ENCODE results near the gene TSPAN4. TPM values are rescaled to one million over a fixed set of nuclear protein-coding genes. Genes with fewer than 3 reads are reported as not detected.
A peak's percentile ranks its signal among the peaks of the same experiment; 100 is the strongest.

TSPAN4 gene
- total and polyA plus RNA-seq, 8 donors: 10.5 to 116 (median 28.4) TPM

- Histone ChIP-seq H3K36me3 (no peaks in the 10 kb centered on the region), H3K27me3 (no peaks in the 10 kb centered on the region), H3K9me3 (no peaks in the 10 kb centered on the region), H3K4me1 (peaks cover 12 to 28% (median 22%) of the 10 kb centered on the region in 4 donors), H3K4me3 (no peak overlapping the region), H3K27ac (peak overlapping the region; percentile 4 to 62 (median 55))
- TF ChIP-seq POLR2AphosphoS5 (IDR thresholded peaks at IDR 0.05): no peak
- TF ChIP-seq POLR2A (IDR thresholded peaks at IDR 0.05): no peak
- no peak for TF ChIP-seq EP300 (IDR thresholded peaks at IDR 0.05)
- no peak for TF ChIP-seq CTCF (IDR thresholded peaks at IDR 0.05)
- 59 to 74% (median 69%) methylated on average over 3 to 5 of the region's 5 CpGs for WGBS, 5 donors
- no peak for DNase-seq
- intact Hi-C loops (cut with DNase I; ENCODE audit: low total_unique reads): no loop called here
These were observed 71.6 kb downstream of the TSPAN4 start for GRCh38 chr11:914204-914603.

GRCh38 chr11:914747-915501, 72.3 kb downstream of the TSPAN4 start:
- DNase-seq: peak; percentile 46 to 50
- TF ChIP-seq POLR2AphosphoS5 (IDR thresholded peaks at IDR 0.05): no peak
- TF ChIP-seq EP300 (IDR thresholded peaks at IDR 0.05): no peak
- no peak for TF ChIP-seq POLR2A (IDR thresholded peaks at IDR 0.05)
- TF ChIP-seq CTCF (IDR thresholded peaks at IDR 0.05): no peak

More at GRCh38 chr11:914747-915501, 72.3 kb downstream of the TSPAN4 start:
- Histone ChIP-seq H3K9me3 (no peaks in the 10 kb centered on the region), H3K4me3 (no peak overlapping the region), H3K27ac (peak overlapping the region in 4 of 5 donors; percentile 44 to 62 (median 57)), H3K4me1 (peaks cover 6 to 20% (median 16%) of the 10 kb centered on the region in 4 donors), H3K27me3 (no peaks in the 10 kb centered on the region), H3K36me3 (no peaks in the 10 kb centered on the region)
- intact Hi-C loops (cut with DNase I; ENCODE audit: low total_unique reads): no loop called here
- 46 to 73% (median 58%) methylated on average over 18 to 21 of the region's 21 CpGs for WGBS, 5 donors

Small RNA genes within 50 kb of the gene (small RNA-seq; reads per million reads assigned to genes)
- 0 reads per million in 4 donors for gene SNORA52

Other genes with a start within 250 kb of the TSPAN4 start
- gene IRF7, start 226.9 kb upstream of the TSPAN4 start, total RNA-seq: 10 to 100 TPM in 4 of 5 donors, 1 to 10 TPM in 1; 5.7 to 49.1 (median 22.5) TPM
- gene IRF7, start 226.9 kb upstream of the TSPAN4 start, polyA plus RNA-seq: 10 to 100 TPM; 33.0 to 43.8 (median 40.8) TPM
- 10 to 100 TPM in 1 of 5 donors, 1 to 10 TPM in 4; 2.7 to 92.1 (median 5.5) TPM for gene CDHR5, start 217.9 kb upstream of the TSPAN4 start, total RNA-seq
- 1 to 10 TPM in 1 of 3 donors, under 1 TPM in 2; 0.38 to 2.2 (median 0.92) TPM for gene CDHR5, start 217.9 kb upstream of the TSPAN4 start, polyA plus RNA-seq
- gene SCT, start 215.7 kb upstream of the TSPAN4 start, total RNA-seq: 1 to 10 TPM in 1 of 5 donors, not detected in 4; 3.1 TPM
- gene SCT, start 215.7 kb upstream of the TSPAN4 start, polyA plus RNA-seq: under 1 TPM in 1 of 3 donors, not detected in 2; 0.95 TPM
- gene DRD4, start 205.6 kb upstream of the TSPAN4 start, total RNA-seq: not detected
- 1 to 10 TPM in 1 of 3 donors, under 1 TPM in 2; 0.19 to 1.7 (median 0.50) TPM for gene DRD4, start 205.6 kb upstream of the TSPAN4 start, polyA plus RNA-seq
- gene DEAF1, start 147.6 kb upstream of the TSPAN4 start, total RNA-seq: 100 to 1,000 TPM in 1 of 5 donors, 10 to 100 TPM in 4; 12.3 to 111 (median 29.4) TPM
- 10 to 100 TPM; 41.4 to 51.8 (median 45.1) TPM for gene DEAF1, start 147.6 kb upstream of the TSPAN4 start, polyA plus RNA-seq
- 10 to 100 TPM in 4 of 5 donors, 1 to 10 TPM in 1; 4.9 to 46.5 (median 21.5) TPM for gene TMEM80, start 147.0 kb upstream of the TSPAN4 start, total RNA-seq
- 10 to 100 TPM in 2 of 3 donors, 1 to 10 TPM in 1; 9.0 to 30.8 (median 18.1) TPM for gene TMEM80, start 147.0 kb upstream of the TSPAN4 start, polyA plus RNA-seq
- 100 to 1,000 TPM in 4 of 5 donors, 10 to 100 TPM in 1; 45.0 to 617 (median 306) TPM for gene EPS8L2, start 136.6 kb upstream of the TSPAN4 start, total RNA-seq
- gene EPS8L2, start 136.6 kb upstream of the TSPAN4 start, polyA plus RNA-seq: 100 to 1,000 TPM in 1 of 3 donors, 10 to 100 TPM in 2; 91.5 to 190 (median 96.2) TPM
- gene TALDO1, start 95.4 kb upstream of the TSPAN4 start, total RNA-seq: 100 to 1,000 TPM in 4 of 5 donors, 10 to 100 TPM in 1; 85.9 to 258 (median 175) TPM
- gene TALDO1, start 95.4 kb upstream of the TSPAN4 start, polyA plus RNA-seq: 100 to 1,000 TPM; 139 to 214 (median 208) TPM
- gene GATD1, start 65.4 kb upstream of the TSPAN4 start, total RNA-seq: 10 to 100 TPM in 4 of 5 donors, 1 to 10 TPM in 1; 9.9 to 68.1 (median 13.4) TPM
- gene GATD1, start 65.4 kb upstream of the TSPAN4 start, polyA plus RNA-seq: 10 to 100 TPM; 21.0 to 63.2 (median 24.7) TPM
- gene CEND1, start 52.8 kb upstream of the TSPAN4 start, total RNA-seq: not detected
- under 1 TPM in 1 of 3 donors, not detected in 2; 0.23 TPM for gene CEND1, start 52.8 kb upstream of the TSPAN4 start, polyA plus RNA-seq
- 1 to 10 TPM in 4 of 5 donors, not detected in 1; 5.5 to 9.8 (median 7.4) TPM for gene SLC25A22, start 44.6 kb upstream of the TSPAN4 start, total RNA-seq
- 10 to 100 TPM; 10.1 to 11.9 (median 11.8) TPM for gene SLC25A22, start 44.6 kb upstream of the TSPAN4 start, polyA plus RNA-seq
- gene PIDD1, start 37.6 kb upstream of the TSPAN4 start, total RNA-seq: 100 to 1,000 TPM in 1 of 5 donors, 10 to 100 TPM in 3, 1 to 10 TPM in 1; 5.9 to 503 (median 57.1) TPM
- 10 to 100 TPM; 20.5 to 25.6 (median 25.5) TPM for gene PIDD1, start 37.6 kb upstream of the TSPAN4 start, polyA plus RNA-seq
- 1,000 to 10,000 TPM in 1 of 5 donors, 100 to 1,000 TPM in 4; 360 to 5,956 (median 454) TPM for gene RPLP2, start 32.9 kb upstream of the TSPAN4 start, total RNA-seq
- gene RPLP2, start 32.9 kb upstream of the TSPAN4 start, polyA plus RNA-seq: 1,000 to 10,000 TPM; 1,397 to 2,170 (median 1,669) TPM
- 100 to 1,000 TPM in 3 of 5 donors, 10 to 100 TPM in 2; 33.4 to 385 (median 139) TPM for gene PNPLA2, start 23.9 kb upstream of the TSPAN4 start, total RNA-seq
- gene PNPLA2, start 23.9 kb upstream of the TSPAN4 start, polyA plus RNA-seq: 10 to 100 TPM; 41.7 to 85.1 (median 77.8) TPM
- gene CRACR2B, start 14.9 kb upstream of the TSPAN4 start, total RNA-seq: 100 to 1,000 TPM in 4 of 5 donors, 10 to 100 TPM in 1; 12.7 to 556 (median 165) TPM
- gene CRACR2B, start 14.9 kb upstream of the TSPAN4 start, polyA plus RNA-seq: 100 to 1,000 TPM; 105 to 133 (median 119) TPM
- 100 to 1,000 TPM; 103 to 293 (median 157) TPM for gene CD151, start 9.9 kb upstream of the TSPAN4 start, total RNA-seq
- gene CD151, start 9.9 kb upstream of the TSPAN4 start, polyA plus RNA-seq: 100 to 1,000 TPM in 2 of 3 donors, 10 to 100 TPM in 1; 66.7 to 262 (median 206) TPM
- 100 to 1,000 TPM in 1 of 5 donors, 10 to 100 TPM in 4; 13.8 to 407 (median 63.4) TPM for gene POLR2L, start 323 bp upstream of the TSPAN4 start, total RNA-seq
- gene POLR2L, start 323 bp upstream of the TSPAN4 start, polyA plus RNA-seq: 100 to 1,000 TPM; 130 to 160 (median 152) TPM
- gene CHID1, start 68.0 kb downstream of the TSPAN4 start, total RNA-seq: 100 to 1,000 TPM in 1 of 5 donors, 10 to 100 TPM in 4; 35.4 to 121 (median 78.6) TPM
- gene CHID1, start 68.0 kb downstream of the TSPAN4 start, polyA plus RNA-seq: 10 to 100 TPM; 40.9 to 46.4 (median 42.3) TPM
- 100 to 1,000 TPM in 2 of 5 donors, 10 to 100 TPM in 3; 30.3 to 350 (median 64.5) TPM for gene AP2A2, start 83.0 kb downstream of the TSPAN4 start, total RNA-seq
- gene AP2A2, start 83.0 kb downstream of the TSPAN4 start, polyA plus RNA-seq: 10 to 100 TPM; 15.0 to 19.1 (median 18.1) TPM
- 100 to 1,000 TPM in 2 of 5 donors, 10 to 100 TPM in 2, under 1 TPM in 1; 0.29 to 215 (median 84.4) TPM for gene MUC6, start 193.9 kb downstream of the TSPAN4 start, total RNA-seq
- gene MUC6, start 193.9 kb downstream of the TSPAN4 start, polyA plus RNA-seq: 100 to 1,000 TPM in 2 of 3 donors, 10 to 100 TPM in 1; 80.3 to 170 (median 150) TPM
- 1,000 to 10,000 TPM in 1 of 5 donors, 1 to 10 TPM in 1, under 1 TPM in 3; under 0.01 to 1,040 (median 0.45) TPM for gene MUC2, start 232.0 kb downstream of the TSPAN4 start, total RNA-seq
- gene MUC2, start 232.0 kb downstream of the TSPAN4 start, polyA plus RNA-seq: not detected

Data from stomach (tissue), 9 donors.